GM12873 (cell line): Measurements from ENCODE around the gene ABLIM3.

Source experiments
- TF ChIP-seq, protein P1 (sequence below): IDR thresholded peaks from 2 replicates; pipeline ENCODE4 v1.5.1; 2012; ENCODE audit warnings: low read depth, mild to moderate bottlenecking, moderate library complexity, low read length, control low read depth; ENCODE audit not compliant: insufficient read depth; ENCODE audit errors: missing control alignments

ABLIM3 gene

DNA sequence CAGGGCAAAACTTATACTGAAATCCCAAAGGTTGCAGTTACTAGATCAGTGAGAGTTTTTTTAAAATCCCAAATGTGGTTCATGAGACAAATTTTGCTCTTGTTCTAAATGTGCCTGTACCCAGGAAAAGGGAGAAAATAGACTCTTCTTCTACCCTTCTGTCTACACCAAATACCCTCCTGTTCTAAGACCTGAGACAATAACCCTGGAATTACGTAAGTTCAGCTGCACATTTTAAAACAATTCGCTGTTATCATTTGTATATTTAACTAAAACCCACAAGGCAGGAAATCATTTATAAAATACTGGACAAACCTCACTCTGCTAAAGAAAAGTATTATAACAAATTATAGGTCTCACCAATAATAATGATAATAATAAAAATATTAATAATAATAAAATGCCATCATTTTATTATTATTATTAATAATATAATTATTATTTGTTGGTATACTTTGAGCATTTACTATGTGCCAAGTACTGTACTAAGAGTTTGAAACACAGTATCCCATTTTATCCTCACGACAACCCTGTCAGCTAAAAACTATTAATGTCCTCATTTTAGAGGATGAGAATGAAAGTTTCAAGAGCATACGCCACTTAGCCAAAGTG, 80.5 kb downstream of the ABLIM3 start:
- TF ChIP-seq, protein P1, sequence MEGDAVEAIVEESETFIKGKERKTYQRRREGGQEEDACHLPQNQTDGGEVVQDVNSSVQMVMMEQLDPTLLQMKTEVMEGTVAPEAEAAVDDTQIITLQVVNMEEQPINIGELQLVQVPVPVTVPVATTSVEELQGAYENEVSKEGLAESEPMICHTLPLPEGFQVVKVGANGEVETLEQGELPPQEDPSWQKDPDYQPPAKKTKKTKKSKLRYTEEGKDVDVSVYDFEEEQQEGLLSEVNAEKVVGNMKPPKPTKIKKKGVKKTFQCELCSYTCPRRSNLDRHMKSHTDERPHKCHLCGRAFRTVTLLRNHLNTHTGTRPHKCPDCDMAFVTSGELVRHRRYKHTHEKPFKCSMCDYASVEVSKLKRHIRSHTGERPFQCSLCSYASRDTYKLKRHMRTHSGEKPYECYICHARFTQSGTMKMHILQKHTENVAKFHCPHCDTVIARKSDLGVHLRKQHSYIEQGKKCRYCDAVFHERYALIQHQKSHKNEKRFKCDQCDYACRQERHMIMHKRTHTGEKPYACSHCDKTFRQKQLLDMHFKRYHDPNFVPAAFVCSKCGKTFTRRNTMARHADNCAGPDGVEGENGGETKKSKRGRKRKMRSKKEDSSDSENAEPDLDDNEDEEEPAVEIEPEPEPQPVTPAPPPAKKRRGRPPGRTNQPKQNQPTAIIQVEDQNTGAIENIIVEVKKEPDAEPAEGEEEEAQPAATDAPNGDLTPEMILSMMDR, result no peak

DNA sequence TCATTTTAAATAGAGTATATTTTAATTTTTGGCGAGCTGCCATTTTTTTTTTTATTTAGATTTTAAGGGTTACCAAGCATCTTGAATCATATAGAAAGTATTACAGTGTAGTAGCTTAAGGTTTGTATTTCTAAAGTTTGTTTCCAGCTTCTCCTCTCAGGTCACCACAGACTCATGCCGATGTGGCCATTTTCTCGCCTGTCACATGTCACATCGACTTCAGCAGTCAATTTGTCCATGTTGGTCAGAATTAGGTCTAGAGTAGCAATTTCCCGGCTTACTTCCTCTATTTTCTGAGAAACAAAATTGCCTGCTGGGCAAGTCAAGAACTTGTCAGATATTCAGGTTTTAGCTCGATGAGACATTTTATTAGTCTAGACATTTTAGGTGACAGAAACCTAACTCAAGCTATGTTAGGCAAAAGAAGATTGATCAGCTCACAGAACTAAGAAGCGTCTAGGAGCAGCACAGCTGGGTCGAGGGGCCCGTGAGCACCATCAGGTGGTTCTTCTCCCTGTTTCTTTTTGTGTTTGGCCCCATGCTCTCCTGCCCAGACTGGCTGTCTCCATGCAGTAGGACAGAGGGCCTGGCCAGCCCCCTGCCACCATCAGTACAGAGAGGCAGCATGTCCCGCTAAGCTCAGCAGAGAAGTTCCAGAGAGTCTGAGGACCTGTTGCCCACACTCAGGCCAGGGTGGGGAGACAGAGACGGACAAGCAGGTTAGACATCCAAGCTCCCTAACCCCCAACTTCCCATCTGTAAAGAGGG, 82.0 kb downstream of the ABLIM3 start:
- TF ChIP-seq, protein P1, result no peak

DNA sequence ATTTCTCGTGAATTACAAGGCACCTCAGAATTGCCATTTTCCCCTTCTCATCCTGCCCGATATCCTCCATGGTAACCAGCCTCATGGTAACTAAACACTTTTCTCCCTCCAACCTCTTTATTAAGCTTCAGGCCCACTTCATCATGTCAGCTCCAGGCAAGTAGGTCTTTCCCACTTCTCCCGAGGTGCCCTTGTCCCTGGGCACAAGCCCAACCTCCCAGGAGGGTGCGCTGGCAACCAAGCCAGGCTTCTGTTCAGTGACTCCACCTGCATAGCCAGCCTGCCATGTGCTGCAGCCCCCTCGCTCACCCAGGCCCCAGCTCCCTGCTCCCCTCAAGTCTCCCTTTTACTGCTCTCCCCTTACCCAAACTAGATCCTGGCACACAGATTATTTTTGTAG, 83.0 kb downstream of the ABLIM3 start:
- TF ChIP-seq, protein P1, result no peak

DNA sequence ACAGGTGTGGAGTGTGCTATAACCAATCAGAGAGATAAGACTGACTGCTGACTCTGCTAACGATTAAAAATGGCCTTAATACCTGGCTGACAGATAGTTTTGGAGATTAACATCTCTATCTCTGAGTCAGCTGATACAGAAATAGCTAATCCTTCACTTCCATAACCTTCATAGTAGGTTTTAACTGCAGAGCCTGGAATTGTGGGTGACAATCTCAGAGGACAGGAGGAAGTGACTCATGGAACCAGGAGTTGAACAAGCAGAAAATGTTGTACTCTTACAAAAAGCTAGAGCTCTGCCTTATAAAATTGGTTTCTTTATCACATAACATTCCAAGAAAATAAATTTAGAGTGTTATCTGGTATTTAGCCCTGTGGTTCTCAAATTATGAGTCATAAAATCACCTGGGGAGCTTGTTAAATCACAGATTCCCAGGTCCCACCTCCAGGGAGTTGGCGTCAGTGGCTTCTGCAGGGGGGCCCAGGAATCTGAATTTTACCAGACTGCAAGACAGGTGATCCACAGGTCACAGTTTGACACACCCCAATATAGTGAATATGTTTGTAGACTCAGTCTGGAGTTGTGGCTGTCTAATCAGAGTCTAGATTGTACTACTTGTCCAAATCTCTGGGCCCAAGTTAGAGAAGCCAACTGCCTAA, 86.0 kb downstream of the ABLIM3 start:
- TF ChIP-seq, protein P1, result no peak

DNA sequence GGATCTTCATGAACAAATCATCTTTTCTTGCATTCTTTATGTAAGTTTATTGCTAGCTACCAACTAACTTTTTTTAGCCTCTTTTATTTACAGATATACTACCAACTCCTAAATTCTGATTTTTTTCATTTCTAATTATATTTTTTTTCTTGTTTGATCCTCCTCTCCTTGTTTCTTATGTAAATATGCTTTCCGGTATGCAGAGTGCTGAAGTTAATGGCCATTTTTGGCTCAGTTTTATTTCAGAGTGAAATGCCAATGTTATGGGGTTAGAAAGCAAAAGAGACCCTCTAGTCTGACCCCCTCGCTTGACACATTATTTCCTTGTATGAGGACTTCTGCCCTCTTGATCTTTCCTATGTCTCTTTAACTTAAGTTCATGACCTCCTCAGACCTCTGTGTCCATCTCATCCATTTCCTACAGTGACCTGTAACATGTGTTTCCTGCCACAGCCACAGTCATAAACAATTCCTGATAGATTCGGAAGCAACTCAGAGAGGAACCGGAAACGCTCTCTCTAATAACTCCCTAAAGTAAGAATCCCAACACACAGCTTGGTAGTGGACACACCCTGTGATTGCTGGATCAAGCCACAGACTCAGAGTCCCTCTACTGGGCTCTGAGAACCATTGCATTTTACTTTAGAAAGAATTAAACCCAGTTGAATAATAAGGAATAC, 87.5 kb downstream of the ABLIM3 start:
- TF ChIP-seq, protein P1, result peak; percentile 23

DNA sequence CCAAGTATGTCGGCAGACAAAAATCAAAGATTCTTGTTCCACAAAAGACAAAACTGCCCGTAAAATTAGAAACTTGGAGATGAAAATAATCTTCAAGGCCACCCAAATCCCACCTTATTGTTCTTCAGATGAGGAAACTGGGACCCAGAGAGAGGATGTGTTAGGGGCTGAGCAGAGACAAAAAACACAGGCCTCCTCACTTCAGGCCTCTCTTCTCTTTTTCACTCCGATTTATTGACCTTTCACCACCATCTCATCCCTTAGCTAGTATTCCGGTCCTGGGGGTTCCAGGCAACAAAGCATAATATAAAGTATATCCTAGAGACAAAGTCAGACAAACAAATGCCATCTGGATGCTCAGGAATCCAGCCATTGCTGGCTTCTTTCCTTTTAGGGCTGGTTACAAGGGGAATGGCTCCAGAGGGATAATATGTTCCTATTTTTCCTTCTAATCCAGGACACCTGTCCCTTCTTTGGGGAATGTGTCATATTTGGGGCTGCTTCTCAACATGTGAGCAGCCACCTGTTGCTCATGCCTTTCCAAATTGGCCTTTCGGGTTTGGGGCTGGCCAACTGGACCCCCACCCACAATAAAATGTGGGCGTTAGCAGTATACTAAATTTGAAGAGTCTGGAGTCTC, 88.1 kb downstream of the ABLIM3 start:
- TF ChIP-seq, protein P1, result no peak
